PC-9 (cell line): ENCODE results near the gene ANXA1. TPM values are rescaled to one million over a fixed set of nuclear protein-coding genes. Genes with fewer than 3 reads are reported as not detected.
A peak's percentile ranks its signal among the peaks of the same experiment; 100 is the strongest.

Experiments
- BruUV-seq: library from RNA; stranded (reverse); fragments of 400-500 nt; replicated peaks from 2 replicates; lab custom pipeline; 2021; lab: Mats Ljungman, UMichigan
- CTCF ChIA-PET: fragments of 300-600 bp; sonication (Branson Sonifier 250); formaldehyde crosslinking; loops from one replicate; lab custom pipeline; 2022; ENCODE audit warnings: antibody characterized with exemption; lab: Charles Lee
- POLR2A ChIA-PET: fragments of 300-600 bp; sonication (Branson Sonifier 250); formaldehyde crosslinking; loops from one replicate; lab custom pipeline; 2022; ENCODE audit warnings: antibody characterized with exemption; ENCODE audit not compliant: unreplicated experiment; lab: Charles Lee
- DNase-seq, 2 experiments: peaks; one replicate each; pipeline versions ENCODE4 v3.0.0 to v3.0.0-alpha.2; 2015 to 2022; ENCODE audit warnings: mixed read lengths in 1 of 2
- H2AFZ ChIP-seq: fragments of 200-600 bp; sonication (generic); 2 replicates; pipeline ENCODE4 v1.8.1; 2017; ENCODE audit warnings: antibody characterized with exemption
- H3F3A ChIP-seq: fragments of 200-600 bp; sonication (generic); 2 replicates; pipeline ENCODE4 v1.8.1; 2017; ENCODE audit warnings: antibody characterized with exemption, mild to moderate bottlenecking, low read depth; ENCODE audit not compliant: insufficient read depth
- H3K27ac ChIP-seq: fragments of 200-600 bp; sonication (generic); 2 replicates; pipeline ENCODE4 v1.6.1; 2016; ENCODE audit warnings: mixed run types
- H3K27me3 ChIP-seq: fragments of 200-600 bp; sonication (generic); 2 replicates; pipeline ENCODE4 v1.6.1; 2016; ENCODE audit warnings: low read depth, mixed run types; ENCODE audit not compliant: insufficient read depth
- H3K36me3 ChIP-seq: fragments of 200-600 bp; sonication (generic); 2 replicates; pipeline ENCODE4 v1.6.1; 2016; ENCODE audit warnings: low read depth, mixed run types
- H3K4me1 ChIP-seq: fragments of 200-600 bp; sonication (generic); replicated peaks from 2 replicates; pipeline ENCODE4 v1.6.1; 2016; ENCODE audit warnings: mixed run types; ENCODE audit not compliant: insufficient read depth
- H3K4me2 ChIP-seq: fragments of 200-600 bp; sonication (generic); 2 replicates; pipeline ENCODE4 v1.6.1; 2017; ENCODE audit warnings: mixed run types
- H3K4me3 ChIP-seq: fragments of 200-600 bp; sonication (generic); 2 replicates; pipeline ENCODE4 v1.6.1; 2016; ENCODE audit warnings: mixed run types
- H3K79me2 ChIP-seq: fragments of 200-600 bp; sonication (generic); 2 replicates; pipeline ENCODE4 v1.6.1; 2017; ENCODE audit warnings: low read depth, mixed run types
- H3K9me2 ChIP-seq: fragments of 200-600 bp; sonication (generic); 2 replicates; pipeline ENCODE4 v1.8.1; 2017; ENCODE audit warnings: mild to moderate bottlenecking; ENCODE audit not compliant: insufficient read depth
- H3K9me3 ChIP-seq: fragments of 200-600 bp; sonication (generic); 2 replicates; pipeline ENCODE4 v1.8.1; 2016; ENCODE audit warnings: low read depth; ENCODE audit not compliant: insufficient read depth
- H4K20me1 ChIP-seq: fragments of 200-600 bp; sonication (generic); 2 replicates; pipeline ENCODE4 v1.8.1; 2017; ENCODE audit not compliant: insufficient read depth
- EZH2 ChIP-seq: fragments of 200-600 bp; sonication (generic); IDR thresholded peaks from 2 replicates; pipeline ENCODE4 v1.8.0; 2017; ENCODE audit warnings: antibody characterized with exemption, low read depth
- intact Hi-C: fragments of 100-400 bp; cut with micrococcal nuclease; formaldehyde crosslinking; loops from one replicate; pipeline ENCODE4 v1.10.0; 2022; ENCODE audit not compliant: unreplicated experiment
- total RNA-seq: library from RNA; stranded (reverse); gene quantifications from 2 replicates; pipeline ENCODE4 v1.2.3, GENCODE V29; 2021
- TF ChIP-seq, protein P1 (sequence below): fragments of 200-600 bp; sonication (generic); conservative IDR thresholded peaks from 2 replicates; pipeline ENCODE4 v1.6.1; 2017; ENCODE audit warnings: mixed run types, antibody characterized with exemption, mild to moderate bottlenecking, moderate library complexity

Gene ANXA1
- total RNA-seq, 1 experiment from 2014 or later: 753 TPM

GRCh38 chr9:73129941-73130685 lies 21.6 kb upstream of the ANXA1 start:
- CTCF ChIA-PET: no interaction called here

GRCh38 chr9:73131461-73131860 lies 20.2 kb upstream of the ANXA1 start:
- no peaks in the 10 kb centered on the region for H3K9me2 ChIP-seq
- peaks cover 16% of the 10 kb centered on the region; the same call in 1 of the 2 replicates for H3F3A ChIP-seq
- BruUV-seq: no TSS peak
- H4K20me1 ChIP-seq: no peaks in the 10 kb centered on the region
- peak overlapping the region; percentile 82 for H3K4me2 ChIP-seq
- no peak overlapping the region; the same call in 1 of the 2 replicates for H2AFZ ChIP-seq
- no peak for DNase-seq
- TF ChIP-seq EZH2: no peak
- TF ChIP-seq, protein P1, sequence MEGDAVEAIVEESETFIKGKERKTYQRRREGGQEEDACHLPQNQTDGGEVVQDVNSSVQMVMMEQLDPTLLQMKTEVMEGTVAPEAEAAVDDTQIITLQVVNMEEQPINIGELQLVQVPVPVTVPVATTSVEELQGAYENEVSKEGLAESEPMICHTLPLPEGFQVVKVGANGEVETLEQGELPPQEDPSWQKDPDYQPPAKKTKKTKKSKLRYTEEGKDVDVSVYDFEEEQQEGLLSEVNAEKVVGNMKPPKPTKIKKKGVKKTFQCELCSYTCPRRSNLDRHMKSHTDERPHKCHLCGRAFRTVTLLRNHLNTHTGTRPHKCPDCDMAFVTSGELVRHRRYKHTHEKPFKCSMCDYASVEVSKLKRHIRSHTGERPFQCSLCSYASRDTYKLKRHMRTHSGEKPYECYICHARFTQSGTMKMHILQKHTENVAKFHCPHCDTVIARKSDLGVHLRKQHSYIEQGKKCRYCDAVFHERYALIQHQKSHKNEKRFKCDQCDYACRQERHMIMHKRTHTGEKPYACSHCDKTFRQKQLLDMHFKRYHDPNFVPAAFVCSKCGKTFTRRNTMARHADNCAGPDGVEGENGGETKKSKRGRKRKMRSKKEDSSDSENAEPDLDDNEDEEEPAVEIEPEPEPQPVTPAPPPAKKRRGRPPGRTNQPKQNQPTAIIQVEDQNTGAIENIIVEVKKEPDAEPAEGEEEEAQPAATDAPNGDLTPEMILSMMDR: no peak
- CTCF ChIA-PET: no interaction called here
- no peaks in the 10 kb centered on the region for H3K36me3 ChIP-seq
- peaks cover 9% of the 10 kb centered on the region; the same call in 1 of the 2 replicates for H3K9me3 ChIP-seq
- peak overlapping the region; percentile 78 for H3K27ac ChIP-seq
- H3K4me1 ChIP-seq: peaks cover 29% of the 10 kb centered on the region
- peak overlapping the region; percentile 55 for H3K4me3 ChIP-seq
- H3K27me3 ChIP-seq: no peaks in the 10 kb centered on the region
- intact Hi-C loops: no loop called here
- no peaks in the 10 kb centered on the region for H3K79me2 ChIP-seq
- POLR2A ChIA-PET: interaction anchor here (0.6 to 0.7 kb wide), 2 partner anchors 46 to 1704 kb away, joined by 3 to 7 read pairs; no protein-coding TSS in a partner anchor

More at GRCh38 chr9:73129941-73130685, 21.6 kb upstream of the ANXA1 start:
- Histone ChIP-seq H3K9me2 (no peaks in the 10 kb centered on the region), H3K4me3 (no peak overlapping the region), H2AFZ (no peak overlapping the region), H3K4me1 (peaks cover 29% of the 10 kb centered on the region), H3K36me3 (no peaks in the 10 kb centered on the region), H3K27me3 (no peaks in the 10 kb centered on the region), H3K27ac (no peak overlapping the region), H3K4me2 (no peak overlapping the region), H4K20me1 (no peaks in the 10 kb centered on the region), H3K9me3 (peaks cover 9% of the 10 kb centered on the region; the same call in 1 of the 2 replicates), H3K79me2 (no peaks in the 10 kb centered on the region), H3F3A (peaks cover 16% of the 10 kb centered on the region; the same call in 1 of the 2 replicates)
- DNase-seq: no peak
- intact Hi-C loops: no loop called here
- POLR2A ChIA-PET: interaction anchor here (0.6 to 0.7 kb wide), 2 partner anchors 22 to 969 kb away, joined by 3 to 8 read pairs; partner anchors contain the start of gene ANXA1
- TF ChIP-seq, protein P1: no peak
- TF ChIP-seq EZH2: no peak
- BruUV-seq: no TSS peak

GRCh38 chr9:73132034-73132776 lies 19.5 kb upstream of the ANXA1 start:
- CTCF ChIA-PET: no interaction called here
- H3K4me2 ChIP-seq: peak overlapping the region; percentile 82
- H4K20me1 ChIP-seq: no peaks in the 10 kb centered on the region
- H3K9me3 ChIP-seq: peaks cover 9% of the 10 kb centered on the region; the same call in 1 of the 2 replicates
- intact Hi-C loops: loop anchor here (1.0 kb wide), 3 partner anchors 13 to 47 kb away; partner anchors contain the start of gene ANXA1
- no peak for TF ChIP-seq EZH2
- TF ChIP-seq, protein P1: no peak
- H3K9me2 ChIP-seq: no peaks in the 10 kb centered on the region
- peak; percentile 67 to 76 for DNase-seq
- peaks cover 31% of the 10 kb centered on the region for H3K4me1 ChIP-seq
- peaks cover 16% of the 10 kb centered on the region; the same call in 1 of the 2 replicates for H3F3A ChIP-seq
- no peaks in the 10 kb centered on the region for H3K79me2 ChIP-seq
- no peaks in the 10 kb centered on the region for H3K36me3 ChIP-seq
- peak overlapping the region; percentile 78 for H3K27ac ChIP-seq
- POLR2A ChIA-PET: interaction anchor here (0.6 kb wide), 1 partner anchor 46 kb away, joined by 7 read pairs; no protein-coding TSS in a partner anchor
- peak overlapping the region; percentile 78 for H2AFZ ChIP-seq
- TSS peak; percentile 95 for BruUV-seq
- H3K4me3 ChIP-seq: peak overlapping the region; percentile 55
- no peaks in the 10 kb centered on the region for H3K27me3 ChIP-seq
